ENCODE measurements around the gene BPI. TPM values are rescaled to one million over a fixed set of nuclear protein-coding genes. Genes with fewer than 3 reads are reported as not detected.
A peak's percentile ranks its signal among the peaks of the same experiment; 100 is the strongest.
"Not testable (repeated sequence)": the region's sequence is repeated elsewhere in the genome, so short reads cannot be mapped to it uniquely, and the experiment has no call there.

BPI gene
- total RNA-seq, 1 experiment from 2014 or later: 0.24 TPM

- no peak for DNase-seq (ENCODE audit: low read depth)
These were observed 26.3 kb upstream of the BPI start for GRCh38 chr20:38277691-38278090.

DNA sequence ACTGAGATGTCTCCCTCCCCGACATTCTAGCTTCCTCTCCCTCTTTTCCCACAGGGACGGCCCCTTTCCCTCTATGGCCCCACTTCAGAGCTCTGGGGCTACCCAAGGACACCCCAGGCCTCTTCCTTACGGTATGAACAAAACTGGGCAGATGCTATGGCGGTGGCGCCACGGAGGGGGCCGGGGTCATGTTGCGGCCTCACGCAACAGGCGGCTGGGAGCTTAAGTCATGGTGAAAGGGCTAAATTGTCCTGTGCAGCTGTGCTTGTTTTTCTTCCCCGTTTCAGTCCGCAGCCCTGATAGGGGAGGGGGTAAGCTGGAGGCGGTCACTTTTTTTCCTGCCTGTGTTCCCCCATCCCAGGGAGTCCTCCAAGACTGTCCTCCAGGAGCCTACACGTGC is 25.8 kb upstream of the BPI start:
- no peak for DNase-seq (ENCODE audit: low read depth)

- peak; percentile 43 for DNase-seq (ENCODE audit: low read depth)
These were observed 25.2 kb upstream of the BPI start for GRCh38 chr20:38278763-38279162.

GRCh38 chr20:38281176-38281915 is 22.6 kb upstream of the BPI start:
- not testable (repeated sequence) for DNase-seq (ENCODE audit: low read depth)

DNA sequence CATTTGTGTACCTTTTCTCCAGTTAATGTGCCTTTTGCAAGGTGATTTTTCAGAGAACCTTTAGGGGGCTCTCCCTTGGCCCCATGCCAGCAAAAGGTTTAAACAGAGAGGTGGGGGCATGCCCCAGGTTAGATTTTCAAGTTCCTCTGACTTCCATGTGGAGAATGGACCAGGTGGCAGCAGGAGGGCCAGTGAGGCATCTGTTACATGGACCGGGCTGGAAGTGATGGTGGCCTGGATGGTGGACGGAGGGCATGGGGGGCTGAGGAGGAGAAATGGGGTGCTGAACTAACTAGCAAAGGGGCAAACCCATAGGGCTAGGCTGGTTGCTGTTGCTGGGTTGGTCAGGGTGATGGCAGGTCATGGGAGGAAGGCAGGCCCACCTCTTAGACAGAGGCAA is 20.7 kb upstream of the BPI start:
- DNase-seq (ENCODE audit: low read depth): no peak

- DNase-seq (ENCODE audit: low read depth): not testable (repeated sequence)
These were observed 19.8 kb upstream of the BPI start for GRCh38 chr20:38284066-38284650.

DNA sequence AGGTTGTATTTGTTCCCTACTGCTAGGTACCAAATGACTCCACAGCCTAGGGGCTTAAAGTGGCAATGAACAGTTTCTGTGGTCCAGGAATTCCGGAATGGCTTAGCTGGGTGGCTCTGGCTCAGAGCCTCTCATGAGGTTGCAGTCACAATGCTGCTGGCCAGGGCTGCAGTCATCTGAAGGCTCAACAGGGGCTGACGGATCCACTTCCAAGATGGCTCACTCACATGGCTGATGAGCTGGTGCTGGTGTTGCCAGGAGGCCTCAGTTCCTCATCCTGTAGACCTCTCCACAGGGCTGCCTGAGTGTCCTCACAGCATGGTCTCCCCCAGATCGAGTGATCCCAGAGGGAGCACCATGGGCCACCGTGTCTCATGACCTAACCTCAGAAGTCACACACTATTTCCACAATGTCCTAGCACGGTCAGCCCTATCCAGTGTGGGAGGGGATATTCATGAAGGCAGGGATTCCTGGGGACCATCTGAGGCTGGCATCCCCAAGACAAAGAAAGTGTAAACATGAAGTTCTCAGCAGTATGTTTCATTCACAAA is 19.0 kb upstream of the BPI start:
- no peak for DNase-seq (ENCODE audit: low read depth)

GRCh38 chr20:38286586-38287531 is 17.1 kb upstream of the BPI start:
- peak; percentile 90 for DNase-seq (ENCODE audit: low read depth)

DNA sequence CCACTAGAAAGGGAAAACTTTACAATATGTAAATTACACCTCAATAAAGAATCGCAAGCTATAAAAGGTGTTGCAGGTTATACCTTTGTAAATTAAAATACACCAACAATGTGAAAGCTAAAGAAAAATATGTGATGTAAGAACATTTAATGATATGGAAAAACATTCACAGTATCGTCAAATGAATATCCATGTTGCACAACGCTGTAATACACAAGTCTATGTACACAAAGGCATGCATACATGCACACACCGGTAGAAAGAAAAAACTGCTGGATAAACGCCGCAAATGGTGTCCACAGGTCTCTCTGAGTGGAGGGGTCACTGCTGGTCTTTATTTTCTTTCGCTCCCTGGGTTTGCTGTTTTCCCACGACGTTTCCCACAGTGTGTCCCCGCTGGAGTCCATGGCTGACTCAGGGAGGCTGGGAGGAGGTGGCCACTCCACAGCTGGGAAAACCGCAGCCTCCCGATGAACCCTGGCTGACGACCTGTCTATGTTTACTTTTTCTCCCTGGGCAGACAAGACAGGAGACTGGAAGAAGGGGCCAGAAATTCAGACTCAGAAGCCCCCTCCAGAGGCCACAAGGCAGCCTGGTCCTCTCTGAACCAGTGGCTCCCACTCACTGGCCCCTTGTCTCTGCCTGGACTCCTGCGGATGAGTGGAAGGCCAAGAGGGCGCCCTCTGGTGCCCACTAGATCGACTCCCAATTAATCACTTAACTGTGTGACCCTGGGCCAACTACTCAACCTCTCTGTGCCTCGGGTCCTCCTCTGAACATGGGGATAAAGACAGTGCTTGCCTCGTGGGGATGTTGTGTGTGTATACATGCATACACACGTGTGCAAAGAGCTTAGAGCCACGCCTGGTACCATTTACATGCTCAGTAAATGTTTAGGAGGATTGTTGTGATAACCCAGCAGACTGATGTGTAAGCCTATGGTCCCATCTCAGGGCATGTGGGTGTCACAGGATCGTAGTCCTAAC is 12.8 kb upstream of the BPI start:
- peak; percentile 98 for DNase-seq (ENCODE audit: low read depth)

DNA sequence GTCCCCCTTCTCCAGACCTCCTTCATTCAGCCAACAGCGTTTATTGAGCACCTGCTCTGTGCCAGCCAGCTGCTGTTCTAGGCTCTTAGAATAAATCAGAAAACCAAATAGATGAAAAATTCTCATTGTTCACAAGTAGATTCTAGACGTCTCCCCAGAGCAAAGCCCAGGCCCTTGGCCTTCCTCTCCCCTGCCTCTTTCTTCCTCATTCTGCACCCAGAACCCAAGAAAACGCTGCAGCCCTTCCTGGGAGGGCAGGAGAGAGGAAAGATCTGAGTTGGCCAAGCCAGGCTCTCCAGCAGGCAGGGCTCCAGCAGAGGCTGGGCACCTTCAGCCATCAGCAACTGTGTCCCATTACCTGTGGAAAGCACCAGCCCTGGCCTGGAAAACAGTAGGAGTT is 12.0 kb upstream of the BPI start:
- no peak for DNase-seq (ENCODE audit: low read depth)

- peak; percentile 45 for DNase-seq (ENCODE audit: low read depth)
These were observed 10.4 kb upstream of the BPI start for GRCh38 chr20:38293491-38294065.

GRCh38 chr20:38294076-38294591 is 9.8 kb upstream of the BPI start:
- no peak for DNase-seq (ENCODE audit: low read depth)

GRCh38 chr20:38295811-38296210 is 8.1 kb upstream of the BPI start:
- no peak for DNase-seq (ENCODE audit: low read depth)

DNA sequence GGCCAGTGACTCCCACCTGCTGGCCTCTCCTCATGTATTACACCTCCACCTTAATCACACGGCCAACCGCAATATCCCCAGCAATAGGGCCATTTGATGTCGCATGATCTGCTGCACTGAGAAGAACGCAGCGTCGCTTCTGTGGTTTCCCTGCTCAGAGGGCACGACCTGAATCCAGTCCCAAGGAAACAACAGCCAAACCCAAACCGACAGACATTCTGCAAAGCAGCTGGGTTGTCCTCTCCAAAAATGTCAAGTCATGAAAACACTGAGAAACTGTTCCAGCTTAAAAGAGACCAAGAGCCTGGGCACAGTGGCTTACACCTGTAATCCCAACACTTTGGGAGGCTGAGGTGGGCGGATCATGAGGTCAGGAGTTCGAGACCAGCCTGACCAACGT is 7.5 kb upstream of the BPI start:
- no peak for DNase-seq (ENCODE audit: low read depth)

DNA sequence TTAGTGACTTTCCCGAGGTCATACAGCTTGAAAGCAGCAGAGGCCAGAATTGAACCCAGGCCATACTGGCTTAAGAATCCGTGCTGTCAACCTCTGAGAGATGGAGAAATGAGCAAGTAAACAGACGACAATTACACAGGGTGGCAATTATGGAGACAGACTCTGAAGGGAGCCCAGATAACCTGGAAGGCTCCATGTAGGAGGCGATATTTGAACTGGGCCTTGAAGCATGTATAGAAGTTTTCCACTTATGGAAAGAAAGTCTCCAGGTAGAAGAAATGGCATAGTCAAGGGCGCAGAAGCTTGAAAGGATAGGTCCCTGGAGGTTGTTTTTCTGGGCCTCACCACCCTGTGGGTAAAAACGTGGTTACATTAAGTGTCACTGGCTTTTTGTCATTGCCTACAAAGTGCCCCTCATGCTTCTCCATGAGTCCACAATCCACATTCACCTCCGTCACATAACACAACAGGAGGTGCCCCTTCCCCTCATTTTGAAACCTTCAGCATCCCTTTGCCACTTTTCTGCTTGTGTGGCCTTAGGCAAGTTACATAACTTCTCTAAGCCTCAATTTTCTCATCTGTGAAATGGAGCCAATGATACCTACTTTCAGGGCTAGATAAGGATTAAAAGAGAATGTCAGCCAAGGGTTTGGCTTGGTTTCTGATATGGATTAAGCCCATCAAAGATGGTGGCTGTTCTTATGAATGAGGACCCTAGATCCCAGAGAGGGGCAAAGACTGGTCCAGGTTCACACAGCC is 5.9 kb upstream of the BPI start:
- DNase-seq (ENCODE audit: low read depth): no peak

GRCh38 chr20:38298768-38299288 is 5.1 kb upstream of the BPI start:
- DNase-seq (ENCODE audit: low read depth): peak; percentile 74

- no peak for DNase-seq (ENCODE audit: low read depth)
These were observed 4.0 kb upstream of the BPI start for GRCh38 chr20:38299963-38300362.

GRCh38 chr20:38300438-38300837 is 3.5 kb upstream of the BPI start:
- DNase-seq (ENCODE audit: low read depth): no peak

- no peak for DNase-seq (ENCODE audit: low read depth)
These were observed 2.6 kb upstream of the BPI start for GRCh38 chr20:38301309-38301708.
